ENCODE measurements around the gene ABLIM1.

ABLIM1 gene

GRCh38 chr10:114604357-114605130 lies 53.5 kb downstream of the ABLIM1 start:
- no peak overlapping the region for H3K27ac ChIP-seq
- no peaks in the 10 kb centered on the region for H4K20me1 ChIP-seq
- H3K9ac ChIP-seq: no peak overlapping the region
- TF ChIP-seq Cebpa-rat (IDR thresholded peaks at IDR 0.05): no peak
- no peaks in the 10 kb centered on the region for H3K9me3 ChIP-seq (replicated peaks in 1 of 11)
- no peak overlapping the region for H3K4me2 ChIP-seq
- H3K4me3 ChIP-seq: no peak overlapping the region
- no peaks in the 10 kb centered on the region for H3K36me3 ChIP-seq
- no peaks in the 10 kb centered on the region for H3K27me3 ChIP-seq
- no peaks in the 10 kb centered on the region for H3K4me1 ChIP-seq

- no peak for TF ChIP-seq Cebpa-rat (IDR thresholded peaks at IDR 0.05)
- no peak overlapping the region for H3K27ac ChIP-seq
- no peaks in the 10 kb centered on the region for H3K27me3 ChIP-seq
- H3K4me1 ChIP-seq: no peaks in the 10 kb centered on the region
- H4K20me1 ChIP-seq: no peaks in the 10 kb centered on the region
- no peak overlapping the region for H3K4me3 ChIP-seq
- H3K9me3 ChIP-seq (replicated peaks in 1 of 11): no peaks in the 10 kb centered on the region
- no peak overlapping the region for H3K4me2 ChIP-seq
- H3K9ac ChIP-seq: no peak overlapping the region
- H3K36me3 ChIP-seq: no peaks in the 10 kb centered on the region
Observed at GRCh38 chr10:114603948-114604347, 54.1 kb downstream of the ABLIM1 start.

- no peak overlapping the region for H3K4me2 ChIP-seq
- H3K27me3 ChIP-seq: no peaks in the 10 kb centered on the region
- no peak overlapping the region for H3K4me3 ChIP-seq
- no peaks in the 10 kb centered on the region for H3K4me1 ChIP-seq
- no peaks in the 10 kb centered on the region for H3K36me3 ChIP-seq
- no peaks in the 10 kb centered on the region for H4K20me1 ChIP-seq
- H3K9ac ChIP-seq: no peak overlapping the region
- H3K9me3 ChIP-seq (replicated peaks in 1 of 11): no peaks in the 10 kb centered on the region
- no peak for TF ChIP-seq Cebpa-rat (IDR thresholded peaks at IDR 0.05)
- no peak overlapping the region for H3K27ac ChIP-seq
Observed at GRCh38 chr10:114603303-114603702, 54.8 kb downstream of the ABLIM1 start.

DNA sequence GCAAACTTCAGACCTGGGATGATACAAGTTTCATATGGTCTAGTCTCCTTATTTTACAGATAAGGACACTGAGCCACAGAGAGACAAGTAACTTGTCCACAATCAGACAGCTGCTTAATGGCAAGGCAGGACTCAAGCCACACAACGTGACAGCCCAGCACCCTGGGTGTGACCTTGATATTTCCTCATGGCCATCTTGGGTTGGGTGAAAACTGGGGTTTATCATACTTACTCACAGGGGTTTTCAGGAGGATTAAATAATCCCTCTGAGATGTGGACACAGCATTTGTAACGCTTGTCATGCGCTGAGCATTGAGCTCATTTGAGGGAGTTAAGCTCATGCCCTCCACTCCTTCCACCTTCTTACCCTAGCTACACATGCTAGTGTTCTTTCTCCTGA lies 58.0 kb downstream of the ABLIM1 start:
- no peak overlapping the region for H3K9ac ChIP-seq
- no peaks in the 10 kb centered on the region for H4K20me1 ChIP-seq
- no peak overlapping the region for H3K4me3 ChIP-seq
- no peaks in the 10 kb centered on the region for H3K9me3 ChIP-seq (replicated peaks in 1 of 11)
- H3K36me3 ChIP-seq: no peaks in the 10 kb centered on the region
- no peak overlapping the region for H3K27ac ChIP-seq
- no peak for TF ChIP-seq Cebpa-rat (IDR thresholded peaks at IDR 0.05)
- H3K27me3 ChIP-seq: no peaks in the 10 kb centered on the region
- H3K4me2 ChIP-seq: no peak overlapping the region
- no peaks in the 10 kb centered on the region for H3K4me1 ChIP-seq

DNA sequence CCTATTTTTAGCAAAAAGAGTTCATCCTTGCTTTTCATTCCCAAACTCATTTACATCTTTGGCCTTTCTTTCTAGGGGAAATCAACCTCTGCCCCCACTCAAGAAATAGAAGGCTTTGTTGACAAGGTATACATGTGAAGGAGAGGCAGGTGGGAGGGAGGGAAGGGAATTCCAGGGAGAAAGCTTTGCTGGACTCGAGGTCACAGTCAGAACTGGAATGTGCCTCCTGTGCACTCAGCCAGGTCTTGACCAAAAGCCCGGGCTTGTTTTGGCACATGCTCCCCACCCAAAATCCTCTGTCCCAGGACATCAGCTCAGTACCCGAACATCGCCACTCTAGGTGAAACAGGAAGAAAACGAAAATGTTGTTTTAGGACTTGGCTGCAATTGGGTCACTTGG lies 61.3 kb downstream of the ABLIM1 start:
- no peak overlapping the region for H3K9ac ChIP-seq
- no peak for TF ChIP-seq Cebpa-rat (IDR thresholded peaks at IDR 0.05)
- no peak overlapping the region for H3K4me2 ChIP-seq
- H3K27me3 ChIP-seq: no peaks in the 10 kb centered on the region
- H3K9me3 ChIP-seq (replicated peaks in 1 of 11): no peaks in the 10 kb centered on the region
- H3K27ac ChIP-seq: no peak overlapping the region
- no peaks in the 10 kb centered on the region for H3K4me1 ChIP-seq
- H3K4me3 ChIP-seq: no peak overlapping the region
- no peaks in the 10 kb centered on the region for H4K20me1 ChIP-seq
- H3K36me3 ChIP-seq: no peaks in the 10 kb centered on the region

DNA sequence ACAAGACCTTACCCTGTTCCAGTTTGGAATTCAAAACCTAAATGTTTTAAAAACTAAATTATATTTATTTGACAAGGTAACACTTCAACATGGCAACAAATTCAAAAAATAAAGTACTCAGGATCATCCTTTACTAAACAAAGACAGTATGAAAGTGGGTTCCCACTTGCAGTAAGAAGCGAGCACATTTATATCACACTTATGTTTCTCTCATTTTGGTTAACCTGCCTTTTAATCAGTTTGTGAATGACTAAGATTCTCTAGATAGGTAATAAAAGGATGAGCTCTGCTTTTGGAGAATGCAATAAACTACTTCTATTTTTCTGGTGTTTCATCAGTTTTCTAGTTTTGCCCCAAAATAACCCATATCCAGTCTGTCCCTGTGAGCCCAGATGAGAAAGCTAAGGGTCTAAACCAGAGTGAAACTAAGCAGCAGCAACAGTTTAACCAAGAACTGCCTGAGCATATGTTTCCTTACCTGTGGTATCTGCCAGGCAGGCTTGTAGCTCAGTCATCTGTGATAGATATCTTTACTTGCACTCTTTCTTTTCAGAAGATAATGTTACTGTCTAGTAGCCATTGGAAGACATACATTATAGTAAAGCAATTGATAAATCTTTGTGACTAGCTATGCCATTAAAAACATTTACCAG lies 64.1 kb downstream of the ABLIM1 start:
- no peak overlapping the region for H3K9ac ChIP-seq
- no peak overlapping the region for H3K4me3 ChIP-seq
- H3K36me3 ChIP-seq: no peaks in the 10 kb centered on the region
- H3K4me2 ChIP-seq: no peak overlapping the region
- no peak for TF ChIP-seq Cebpa-rat (IDR thresholded peaks at IDR 0.05)
- H3K27ac ChIP-seq: no peak overlapping the region
- H3K4me1 ChIP-seq: no peaks in the 10 kb centered on the region
- H3K27me3 ChIP-seq: no peaks in the 10 kb centered on the region
- no peaks in the 10 kb centered on the region for H4K20me1 ChIP-seq
- H3K9me3 ChIP-seq (replicated peaks in 1 of 11): no peaks in the 10 kb centered on the region

DNA sequence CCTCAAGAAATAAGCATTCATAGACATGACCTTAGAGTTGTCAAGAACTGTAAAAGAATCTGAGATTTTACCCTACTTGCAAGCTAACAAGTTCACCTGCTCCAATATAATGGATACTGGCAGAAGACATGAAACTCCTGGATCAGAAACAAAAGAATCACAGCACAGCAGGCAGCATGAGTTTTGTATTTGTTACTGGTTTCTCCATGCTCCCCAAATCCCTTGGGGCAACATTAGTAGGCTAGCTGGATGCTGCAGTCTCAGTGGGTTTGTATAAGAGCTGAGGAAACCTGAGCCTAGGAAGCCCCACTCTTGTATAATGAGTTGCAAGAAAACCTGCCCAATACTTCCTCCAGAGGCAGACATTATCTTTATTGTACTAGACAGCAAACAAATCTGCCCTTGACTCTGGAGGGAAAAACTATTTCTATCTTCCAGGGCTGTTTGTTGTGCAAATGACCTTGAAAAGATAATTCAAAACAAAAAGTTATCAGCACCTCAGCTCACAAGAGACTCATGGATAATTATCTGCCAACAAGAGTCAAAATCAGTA lies 64.8 kb downstream of the ABLIM1 start:
- no peak overlapping the region for H3K4me2 ChIP-seq
- H3K4me3 ChIP-seq: no peak overlapping the region
- no peak overlapping the region for H3K27ac ChIP-seq
- H4K20me1 ChIP-seq: no peaks in the 10 kb centered on the region
- no peaks in the 10 kb centered on the region for H3K27me3 ChIP-seq
- no peak overlapping the region for H3K9ac ChIP-seq
- TF ChIP-seq Cebpa-rat (IDR thresholded peaks at IDR 0.05): no peak
- H3K36me3 ChIP-seq: no peaks in the 10 kb centered on the region
- H3K4me1 ChIP-seq: no peaks in the 10 kb centered on the region
- H3K9me3 ChIP-seq (replicated peaks in 1 of 11): no peaks in the 10 kb centered on the region

GRCh38 chr10:114590993-114591392 lies 67.1 kb downstream of the ABLIM1 start:
- Histone ChIP-seq H3K27ac (no peak overlapping the region), H3K4me3 (no peak overlapping the region), H3K9ac (no peak overlapping the region), H4K20me1 (no peaks in the 10 kb centered on the region), H3K4me1 (no peaks in the 10 kb centered on the region), H3K36me3 (no peaks in the 10 kb centered on the region), H3K9me3 (replicated peaks in 1 of 11) (no peaks in the 10 kb centered on the region), H3K4me2 (no peak overlapping the region), H3K27me3 (no peaks in the 10 kb centered on the region)
- TF ChIP-seq Cebpa-rat (IDR thresholded peaks at IDR 0.05): no peak

DNA sequence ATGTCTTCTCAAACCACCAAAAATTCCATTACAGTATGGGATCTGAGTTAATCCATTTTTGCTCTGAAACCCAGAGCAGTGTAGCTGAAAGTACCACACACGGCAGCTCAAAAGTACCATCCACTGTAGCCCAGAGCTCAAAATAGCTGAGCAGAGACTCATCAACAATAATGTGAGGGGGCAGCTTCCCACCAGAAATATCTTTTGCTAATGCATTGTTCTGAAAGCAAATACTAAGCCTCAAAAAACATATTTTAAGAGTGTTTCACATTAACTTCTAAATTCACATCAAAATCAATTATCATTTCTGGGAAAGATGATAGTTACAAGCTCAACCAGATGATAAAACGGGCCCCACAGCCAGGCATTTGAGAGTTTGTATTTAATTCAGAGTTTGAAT lies 73.7 kb downstream of the ABLIM1 start:
- no peaks in the 10 kb centered on the region for H3K27me3 ChIP-seq
- H3K36me3 ChIP-seq: no peaks in the 10 kb centered on the region
- no peaks in the 10 kb centered on the region for H3K9me3 ChIP-seq (replicated peaks in 1 of 11)
- H3K4me3 ChIP-seq: no peak overlapping the region
- no peaks in the 10 kb centered on the region for H4K20me1 ChIP-seq
- H3K9ac ChIP-seq: no peak overlapping the region
- TF ChIP-seq Cebpa-rat (IDR thresholded peaks at IDR 0.05): no peak
- H3K4me2 ChIP-seq: no peak overlapping the region
- H3K4me1 ChIP-seq: no peaks in the 10 kb centered on the region
- H3K27ac ChIP-seq: no peak overlapping the region

DNA sequence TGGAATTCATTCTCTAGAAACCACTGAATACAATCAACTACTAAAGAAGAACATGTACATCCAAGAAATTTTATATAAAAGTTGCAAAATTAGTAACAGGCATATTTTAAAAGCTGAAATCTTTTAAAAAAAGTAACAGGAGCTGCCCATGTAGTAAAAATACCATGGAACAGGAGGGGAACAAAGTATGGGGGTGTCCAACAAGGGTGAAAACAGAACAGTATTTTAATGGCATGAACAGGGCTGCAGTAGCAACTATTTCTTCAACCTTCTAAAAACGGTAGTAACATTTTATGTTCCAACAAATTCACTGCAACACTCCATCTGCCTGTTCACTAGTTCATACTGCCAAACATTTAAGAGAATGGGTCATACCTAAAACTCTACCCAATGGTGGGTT lies 77.0 kb downstream of the ABLIM1 start:
- no peak for TF ChIP-seq Cebpa-rat (IDR thresholded peaks at IDR 0.05)
- no peaks in the 10 kb centered on the region for H3K27me3 ChIP-seq
- H3K4me1 ChIP-seq: no peaks in the 10 kb centered on the region
- H3K9ac ChIP-seq: no peak overlapping the region
- H3K9me3 ChIP-seq (replicated peaks in 1 of 11): no peaks in the 10 kb centered on the region
- no peak overlapping the region for H3K4me3 ChIP-seq
- H3K36me3 ChIP-seq: no peaks in the 10 kb centered on the region
- H3K27ac ChIP-seq: no peak overlapping the region
- no peak overlapping the region for H3K4me2 ChIP-seq
- no peaks in the 10 kb centered on the region for H4K20me1 ChIP-seq

Data from BLaER1 treated with 17β-estradiol and CSF1 and Interleukin-3, amounts not matched to agents 10 nM and 100 nM (cell line).